HepG2 (cell line): Measurements from ENCODE around the gene THBD. TPM values are rescaled to one million over a fixed set of nuclear protein-coding genes. Genes with fewer than 3 reads are reported as not detected.

Source experiments
- DDIT3 ChIP-seq: sonication (generic); formaldehyde crosslinking; IDR thresholded peaks from 2 replicates; pipeline ENCODE4 v1.4.0; 2020; ENCODE audit warnings: mild to moderate bottlenecking, missing genetic modification reagents
- HHEX ChIP-seq: IDR thresholded peaks from 2 replicates; pipeline ENCODE4 v1.6.1; 2016; ENCODE audit warnings: control low read depth
- KAT7 ChIP-seq: IDR thresholded peaks from 2 replicates; pipeline ENCODE4 v1.6.1; 2018; ENCODE audit warnings: borderline replicate concordance, missing compliant biosample characterization
- SP140L ChIP-seq: sonication (generic); formaldehyde crosslinking; IDR thresholded peaks from 2 replicates; pipeline ENCODE4 v1.4.0; 2020; ENCODE audit warnings: missing genetic modification reagents, borderline replicate concordance
- UBTF ChIP-seq: sonication (generic); formaldehyde crosslinking; IDR thresholded peaks from 2 replicates; pipeline ENCODE4 v1.4.0; 2020; ENCODE audit warnings: mild to moderate bottlenecking, missing genetic modification reagents
- ZBTB34 ChIP-seq: sonication (generic); formaldehyde crosslinking; IDR thresholded peaks from 2 replicates; pipeline ENCODE4 v1.8.0; 2022; ENCODE audit warnings: mild to moderate bottlenecking, missing genetic modification reagents
- ZNF407 ChIP-seq: sonication (generic); formaldehyde crosslinking; IDR thresholded peaks from one replicate; pipeline ENCODE4 v1.5.1; 2020; ENCODE audit warnings: mild to moderate bottlenecking, missing genetic modification reagents; ENCODE audit errors: not compliant biosample characterization
- polyA plus RNA-seq, 8 experiments: library from polyadenylated mRNA; depleted of rRNA in 3 of 8; stranded (reverse) in 7 of 8; unstranded in 1 of 8; fragments of >200 nt; fragmentation: Illumina TruSeq in 4 of 8; extraction: Trizol in 4 of 8; gene quantifications; 2 replicates each; pipeline versions ENCODE4 v1.2.1 to v1.2.3, GENCODE V29; 2011 to 2016; ENCODE audit warnings: low read depth in 4 of 8, missing spikeins in 1 of 8, mixed read lengths in 1 of 8; ENCODE audit not compliant: insufficient read depth in 1 of 8
- total RNA-seq, 5 experiments: library from RNA; depleted of rRNA; stranded (reverse); fragments of >200 nt; fragmentation: Illumina TruSeq; extraction: Trizol; gene quantifications; 2 replicates each; pipeline ENCODE4 v1.2.3, GENCODE V29; 2016; ENCODE audit warnings: low read depth in 1 of 5

The THBD gene
- total and polyA plus RNA-seq, 2 of the 13 experiments (the other 11 are each of a cell fraction or from before 2014, with no cell fraction given), result 0.03 TPM; not detected in 1

GRCh38 chr20:23034721-23035671 lies 14.5 kb downstream of the THBD start, which contains the start of gene SSTR4 (continued):
- no peak for TF ChIP-seq HHEX (CRISPR knock-in tag)
- no peak for TF ChIP-seq ZNF407 (CRISPR knock-in tag)
- no peak for TF ChIP-seq DDIT3 (CRISPR knock-in tag)
- no peak for TF ChIP-seq SP140L (CRISPR knock-in tag)
- no peak for TF ChIP-seq KAT7
- no peak for TF ChIP-seq UBTF (CRISPR knock-in tag)
- no peak for TF ChIP-seq ZBTB34 (CRISPR knock-in tag)
